Stimulated activated CD4-positive, alpha-beta T cell treated with anti-CD3 and anti-CD28 coated beads, Interleukin-4, amount 100 ng/mL, for 4 hours (primary cell): Measurements from ENCODE around the gene TRIM38.
"Not testable (repeated sequence)": the region's sequence is repeated elsewhere in the genome, so short reads cannot be mapped to it uniquely, and the experiment has no call there.

ENCODE experiments used
- DNase-seq, 2 experiments: peaks; one replicate each; pipeline ENCODE4 v3.0.0-alpha.2; 2020

Gene TRIM38, protein sequence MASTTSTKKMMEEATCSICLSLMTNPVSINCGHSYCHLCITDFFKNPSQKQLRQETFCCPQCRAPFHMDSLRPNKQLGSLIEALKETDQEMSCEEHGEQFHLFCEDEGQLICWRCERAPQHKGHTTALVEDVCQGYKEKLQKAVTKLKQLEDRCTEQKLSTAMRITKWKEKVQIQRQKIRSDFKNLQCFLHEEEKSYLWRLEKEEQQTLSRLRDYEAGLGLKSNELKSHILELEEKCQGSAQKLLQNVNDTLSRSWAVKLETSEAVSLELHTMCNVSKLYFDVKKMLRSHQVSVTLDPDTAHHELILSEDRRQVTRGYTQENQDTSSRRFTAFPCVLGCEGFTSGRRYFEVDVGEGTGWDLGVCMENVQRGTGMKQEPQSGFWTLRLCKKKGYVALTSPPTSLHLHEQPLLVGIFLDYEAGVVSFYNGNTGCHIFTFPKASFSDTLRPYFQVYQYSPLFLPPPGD

DNA sequence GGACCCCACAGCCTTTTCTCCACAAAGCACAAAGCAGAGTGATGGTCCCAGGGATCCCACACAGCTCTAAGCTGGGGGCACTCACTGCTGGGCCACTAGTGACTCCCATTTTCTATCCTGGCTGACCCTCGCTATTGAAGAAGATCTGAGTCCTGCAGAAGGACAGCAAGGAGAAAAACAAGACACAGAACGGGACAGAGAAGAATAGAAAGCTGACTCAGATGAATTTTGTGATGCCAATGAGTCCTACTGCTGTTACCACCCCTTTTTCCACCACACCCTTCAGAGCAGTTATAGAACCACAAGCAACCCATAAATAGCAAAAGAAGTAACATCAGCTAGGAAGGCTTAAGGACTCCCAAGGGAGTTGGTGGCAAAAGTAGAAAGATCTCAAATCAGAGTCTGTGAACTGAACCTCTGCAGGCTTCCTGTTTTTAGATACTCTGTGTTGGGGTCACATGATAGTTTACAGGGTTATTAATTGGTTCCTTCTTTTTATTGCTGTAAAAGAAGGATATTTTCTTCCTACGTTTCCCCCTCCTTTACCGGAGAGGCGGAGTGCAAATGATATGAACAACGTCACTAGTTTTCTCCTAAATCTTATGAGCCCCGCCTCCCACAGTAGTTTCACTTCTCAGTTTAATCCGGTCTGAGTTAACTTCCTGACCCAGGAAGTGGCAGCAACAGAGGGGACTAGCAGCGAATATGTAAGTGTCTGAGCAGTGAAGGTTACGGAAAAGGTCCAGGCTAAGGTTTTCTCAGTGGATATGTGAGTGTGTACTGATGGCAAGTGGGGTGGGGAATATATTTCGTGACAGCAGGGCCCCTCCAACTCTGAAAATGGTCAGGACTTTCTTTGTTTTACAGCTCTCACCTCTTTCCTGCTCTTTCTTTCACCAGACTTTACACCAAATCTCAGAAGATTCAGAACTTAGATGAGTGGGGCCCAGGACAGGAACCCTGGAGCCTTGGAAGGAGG lies at the start of gene TRIM38:
Gene TRIM38, plus strand, starts transcription at position 654 of the 979 bp plus-strand sequence. CDS start 3,721 bp downstream, outside the sequence.
- peak; percentile 30 to 80 for DNase-seq

DNA sequence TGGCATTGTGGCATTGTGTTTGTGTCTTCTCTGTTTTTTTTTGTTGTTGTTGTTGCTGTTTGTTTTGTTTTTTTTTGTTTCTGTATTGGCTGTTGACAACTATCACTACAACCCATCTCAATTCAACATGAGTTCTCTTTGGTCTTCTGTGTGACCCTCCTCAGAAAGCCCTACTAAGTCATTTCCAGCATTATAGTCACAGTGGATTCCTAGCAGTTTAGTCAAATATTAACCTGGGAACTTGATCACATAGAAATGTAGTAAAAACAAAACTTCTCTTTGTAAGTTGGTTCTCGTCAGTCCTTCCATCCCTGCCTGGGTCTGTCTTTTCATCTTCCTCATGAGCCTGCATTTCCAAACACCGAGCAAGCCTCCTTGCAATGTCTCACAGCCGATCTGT lies 48.9 kb upstream of the TRIM38 start:
- DNase-seq: no peak

DNA sequence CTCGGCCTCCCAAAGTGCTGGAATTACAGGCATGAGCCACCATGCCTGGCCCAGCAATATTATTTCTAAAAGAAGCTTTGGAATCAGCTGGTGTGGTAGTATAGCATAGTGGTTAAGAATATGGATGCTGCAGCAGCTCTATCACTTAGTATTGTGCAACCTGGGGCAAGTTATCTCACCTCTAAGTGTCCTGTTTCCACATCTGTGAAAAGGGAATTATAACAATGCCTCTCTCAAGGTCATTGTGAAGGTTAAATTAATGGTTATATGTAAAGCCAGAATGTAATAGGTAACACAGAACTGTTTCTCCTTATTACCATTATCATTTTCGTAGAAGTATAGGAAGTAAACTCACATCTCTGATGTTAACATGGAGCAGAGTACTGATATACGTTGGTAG lies 46.3 kb upstream of the TRIM38 start:
- no peak for DNase-seq

DNA sequence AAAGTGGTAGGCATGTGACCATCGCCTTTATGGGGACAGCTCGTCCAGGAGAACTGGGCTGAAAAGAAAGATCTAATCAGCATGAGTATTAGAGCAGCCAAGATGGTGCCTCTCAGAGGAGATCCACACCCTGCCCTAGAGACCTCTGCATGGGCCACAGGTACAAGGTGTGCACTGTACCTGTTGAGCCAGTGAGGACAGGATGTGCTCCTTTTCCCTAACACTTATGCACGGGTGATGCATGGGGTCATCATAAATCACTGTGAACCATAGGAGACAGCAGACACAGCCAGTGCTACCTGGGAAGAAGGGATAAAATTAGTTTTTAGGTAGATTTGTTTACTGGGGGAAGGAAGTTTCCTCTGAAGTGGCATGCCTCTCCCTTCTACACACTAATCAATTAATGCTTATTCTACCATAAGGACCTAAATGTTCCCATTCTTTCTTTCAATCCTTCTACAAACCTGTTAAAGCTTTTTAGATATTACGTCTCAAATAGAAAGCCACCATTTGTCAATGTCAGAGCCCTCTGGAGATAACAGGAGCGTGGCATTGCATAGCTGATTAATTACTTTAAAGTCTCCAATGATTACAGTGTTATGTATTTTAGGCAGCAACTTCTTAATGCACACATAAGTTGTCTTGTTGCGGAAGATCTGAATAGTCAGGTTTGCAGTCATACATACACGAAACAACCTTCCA lies 45.7 kb upstream of the TRIM38 start:
- DNase-seq: no peak

DNA sequence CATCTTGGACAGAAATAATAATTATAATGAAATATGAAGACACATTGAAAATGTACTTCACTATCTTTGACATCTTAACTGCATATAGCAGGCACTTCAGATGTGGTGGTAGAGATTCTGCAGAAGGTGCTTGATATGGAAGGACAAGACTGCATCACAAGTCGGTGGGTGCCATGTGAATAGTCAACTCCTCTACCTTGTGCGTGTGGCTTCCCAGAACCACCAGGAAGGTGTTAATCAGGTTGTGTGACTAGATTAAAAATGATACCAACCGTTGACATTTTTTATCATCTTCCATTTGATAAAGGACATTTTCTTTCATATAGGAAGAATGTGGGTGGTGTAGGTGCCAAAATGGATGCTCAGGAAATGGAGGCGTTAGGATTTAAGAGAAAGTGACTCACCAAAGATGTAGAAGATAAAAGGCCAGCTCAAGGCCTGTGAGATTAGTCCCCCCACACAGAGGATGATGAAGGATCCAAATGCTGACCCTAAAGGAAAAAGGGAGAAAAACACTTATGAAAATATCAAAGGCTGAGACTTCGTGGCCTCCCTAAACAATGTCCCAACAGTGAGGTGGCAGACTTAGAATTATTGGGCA lies 44.4 kb upstream of the TRIM38 start:
- peak; percentile 6 to 8 for DNase-seq

DNA sequence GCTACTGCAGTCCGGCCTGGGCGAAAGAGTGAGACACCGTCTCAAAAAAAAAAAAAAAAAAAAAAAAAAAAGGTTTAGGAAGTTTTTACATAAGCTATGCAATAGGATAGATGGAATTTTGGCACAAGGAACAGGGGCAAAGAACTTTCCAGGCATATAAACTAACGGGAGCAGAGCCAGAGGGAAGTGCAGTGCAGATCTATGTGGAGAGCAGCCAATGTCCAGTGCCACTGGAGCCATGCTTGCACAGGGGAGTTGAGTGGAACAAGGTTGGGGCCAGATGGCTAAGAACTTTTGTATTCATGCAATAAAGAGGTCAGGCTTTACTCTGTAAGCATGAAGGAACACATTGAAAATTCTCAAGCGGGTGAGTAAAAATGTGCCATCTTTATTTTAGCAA lies 42.9 kb upstream of the TRIM38 start:
- no peak for DNase-seq

DNA sequence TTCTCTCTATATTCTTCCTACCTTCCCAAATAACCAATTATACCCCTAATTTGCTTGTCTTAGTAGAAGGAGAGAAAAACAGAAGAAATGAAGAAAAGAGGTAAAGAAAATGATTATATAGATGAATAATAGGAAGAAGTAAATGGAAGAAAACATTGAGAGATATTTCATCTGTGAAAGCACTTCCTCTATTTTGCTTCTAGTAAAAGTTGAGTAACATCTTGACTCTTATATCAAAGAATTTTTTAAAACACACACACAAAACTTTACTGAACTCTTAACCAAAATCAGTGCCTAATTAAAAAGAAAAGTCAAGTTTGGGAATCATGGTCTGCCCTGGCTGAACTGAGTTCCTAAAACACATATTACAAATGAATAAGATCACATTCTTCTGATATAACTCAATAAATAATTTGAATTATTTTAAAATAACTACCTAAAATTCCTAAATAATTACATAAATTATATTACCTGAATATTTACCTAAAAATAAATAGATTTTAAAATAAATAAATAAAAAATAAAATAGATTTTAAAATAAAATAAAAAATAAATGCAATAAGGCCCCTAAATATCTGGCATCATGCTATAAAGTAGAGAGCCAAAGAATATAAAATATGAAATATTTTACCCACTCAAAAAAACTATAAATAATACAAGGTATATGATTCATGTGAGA lies 40.9 kb upstream of the TRIM38 start:
- DNase-seq: no peak

DNA sequence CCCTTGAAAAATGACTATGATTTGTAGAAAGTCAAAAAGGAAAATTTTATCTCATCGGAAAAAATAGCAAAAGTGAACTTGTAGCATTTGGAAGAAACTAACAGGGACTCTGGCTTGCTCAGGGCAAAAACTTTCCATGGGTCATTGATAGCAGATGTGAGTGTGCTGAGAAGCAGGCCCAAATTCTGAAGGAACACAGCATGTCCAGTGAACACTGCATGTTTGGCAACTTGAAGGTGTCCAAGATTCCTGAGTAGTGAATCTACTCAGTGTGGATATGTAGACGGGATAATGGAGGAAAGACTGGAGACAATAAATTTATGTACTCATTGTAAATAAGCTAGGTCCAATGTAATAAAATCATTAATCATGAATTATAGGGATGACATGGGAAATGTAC lies 40.3 kb upstream of the TRIM38 start:
- no peak for DNase-seq

DNA sequence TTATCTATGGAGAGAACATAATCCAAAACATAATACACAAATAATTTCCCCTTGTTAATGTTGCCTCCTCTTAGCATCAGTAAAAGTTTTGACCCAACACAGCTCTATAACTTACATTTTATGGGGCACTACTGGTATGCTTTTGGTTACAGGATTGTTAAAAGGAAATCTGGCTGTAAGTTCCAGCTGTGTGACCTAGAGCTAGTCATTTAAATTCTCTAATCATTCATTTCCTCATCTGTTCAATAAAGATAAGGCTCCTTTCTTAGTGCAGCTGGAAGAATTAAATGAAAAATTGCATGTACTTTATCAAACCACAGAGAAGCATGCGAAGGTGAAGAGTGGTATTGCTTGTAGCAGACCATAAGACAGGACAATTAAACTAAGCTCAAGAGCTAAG lies 36.7 kb upstream of the TRIM38 start:
- no peak for DNase-seq

DNA sequence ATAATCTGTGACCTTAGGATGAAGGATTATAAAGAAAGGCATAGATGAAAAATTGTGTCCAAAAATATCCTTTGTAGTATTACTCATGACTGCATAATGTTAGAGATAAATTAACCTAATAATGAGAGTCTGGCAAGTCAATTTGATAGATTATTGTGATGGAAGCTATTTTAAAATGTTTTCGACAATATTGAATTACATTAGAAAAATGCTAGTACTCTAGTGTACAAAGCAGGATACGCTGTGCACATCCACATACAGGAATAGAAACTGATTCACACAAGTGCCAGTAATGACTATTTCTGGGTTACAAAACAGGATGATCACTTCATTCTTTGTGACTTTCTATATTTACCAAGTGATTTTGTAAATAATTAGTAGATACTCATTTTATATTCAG lies 35.4 kb upstream of the TRIM38 start:
- no peak for DNase-seq

DNA sequence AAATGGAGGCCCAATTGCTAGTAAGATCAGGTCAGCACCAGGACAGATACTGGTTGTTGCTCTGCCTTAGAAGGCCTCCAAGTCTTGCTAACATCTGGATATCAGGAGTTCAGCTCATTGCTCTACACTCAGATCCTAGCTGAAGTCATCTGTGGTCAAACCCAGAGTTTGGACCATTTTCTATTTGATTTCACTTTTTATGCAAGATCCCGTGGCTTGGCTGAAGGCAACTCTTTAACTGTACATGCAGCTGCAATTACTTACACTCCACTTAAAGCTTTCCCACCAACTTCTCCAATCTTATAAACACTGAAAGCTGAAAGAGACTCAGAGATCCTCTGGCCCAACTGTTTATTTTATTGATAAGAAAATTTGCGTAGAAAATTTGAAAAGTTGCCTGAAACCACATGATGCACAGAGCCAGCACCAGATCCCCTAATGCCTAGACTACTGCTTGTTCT lies 34.8 kb upstream of the TRIM38 start:
- no peak for DNase-seq

DNA sequence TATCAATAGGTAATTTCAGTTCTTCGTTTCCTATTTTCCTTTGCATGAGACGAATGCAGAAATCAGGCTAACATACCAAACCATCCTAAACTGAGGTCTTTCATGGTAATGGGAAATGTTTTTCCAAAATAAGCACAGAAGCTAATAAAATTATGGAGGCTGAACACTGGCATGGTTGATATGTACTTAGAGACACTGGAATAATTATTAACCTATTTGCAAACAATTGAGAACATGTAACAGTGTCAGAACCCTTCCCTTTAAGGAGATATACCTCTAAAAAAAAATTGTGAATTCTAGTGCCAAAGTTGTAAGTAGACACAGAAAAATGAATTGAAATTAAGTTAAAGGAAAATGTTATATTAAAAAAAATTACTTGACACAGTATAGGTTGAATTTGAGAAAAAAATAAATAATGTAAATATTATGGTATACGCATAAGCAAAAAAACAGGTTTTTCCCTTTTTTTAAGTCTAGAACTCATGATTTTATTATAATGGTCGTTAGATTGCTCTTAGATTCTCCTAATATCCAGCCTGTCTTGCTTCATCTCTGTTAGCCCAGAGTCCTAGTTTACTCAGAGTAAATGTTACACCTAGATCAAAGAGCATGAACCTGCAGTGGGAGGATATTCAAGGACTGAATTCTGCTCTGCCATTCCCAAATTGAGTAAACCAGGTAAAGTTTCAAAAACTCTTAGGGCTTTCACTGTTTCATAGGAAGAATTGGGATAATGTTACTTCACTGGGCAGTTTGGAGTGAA lies 33.9 kb upstream of the TRIM38 start:
- DNase-seq: no peak

DNA sequence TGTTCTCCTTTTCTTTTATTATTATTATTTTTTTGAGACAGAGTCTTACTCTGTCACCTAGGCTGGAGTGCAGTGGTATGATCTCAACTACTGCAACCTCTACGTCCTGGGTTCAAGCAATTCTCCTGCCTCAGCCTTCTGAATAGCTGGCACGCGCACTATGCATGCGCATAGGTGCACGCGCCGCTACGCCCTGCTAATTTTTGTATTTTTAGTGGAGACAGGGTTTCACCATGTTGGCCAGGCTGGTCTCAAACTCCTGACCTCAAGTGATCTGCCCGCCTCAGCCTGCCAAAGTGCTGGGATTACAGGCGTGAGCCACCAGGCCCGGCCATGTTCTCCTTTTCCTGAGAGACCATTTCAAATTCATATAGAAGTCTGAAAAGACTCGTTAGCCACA lies 32.8 kb upstream of the TRIM38 start:
- DNase-seq: not testable (repeated sequence)

DNA sequence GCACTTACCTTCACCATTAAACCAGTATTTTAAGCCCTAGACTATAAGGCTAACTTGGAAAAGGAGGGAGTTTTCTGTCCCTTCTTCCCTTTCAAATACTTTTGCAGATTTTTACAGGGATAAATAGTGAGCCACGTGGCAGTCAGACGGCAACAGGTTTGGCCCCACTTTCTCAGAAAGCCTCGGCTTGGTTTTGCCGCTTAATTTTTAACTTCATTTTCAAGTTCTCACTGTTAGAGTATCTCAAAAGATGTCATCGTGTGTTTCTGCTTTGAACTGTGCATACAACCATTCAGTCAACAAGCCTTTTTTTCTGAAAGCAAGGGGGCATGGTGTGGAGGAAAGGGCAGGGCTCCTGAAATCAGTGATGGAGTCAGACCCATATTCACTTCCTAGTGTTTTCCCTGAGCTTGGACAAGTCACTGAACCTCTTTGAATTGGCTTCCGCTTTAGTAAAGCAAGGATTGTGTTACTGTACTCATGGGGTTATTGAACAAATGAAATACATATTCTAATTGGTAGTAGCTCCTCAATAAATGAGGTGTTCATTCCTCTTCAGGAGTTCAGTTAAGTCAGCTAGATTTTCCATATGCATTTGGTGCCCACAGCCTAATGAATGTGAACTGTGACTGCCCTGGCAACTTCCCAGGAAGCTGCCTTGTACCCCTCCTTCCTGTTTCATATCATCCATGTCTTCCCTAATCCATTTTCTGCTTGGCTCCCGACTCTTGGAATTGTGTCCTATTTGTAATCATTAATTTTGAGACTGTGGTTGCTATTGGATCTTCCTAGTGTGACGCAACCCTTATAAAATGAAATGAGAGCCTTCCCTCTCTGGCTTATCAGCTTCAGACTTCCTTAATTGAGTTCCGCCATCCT lies 31.8 kb upstream of the TRIM38 start, which contains the start of gene SLC17A2:
Gene SLC17A2, minus strand, starts transcription at position 160 of the 879 bp plus-strand sequence. CDS start 4,895 bp downstream, outside the sequence.
- no peak for DNase-seq

DNA sequence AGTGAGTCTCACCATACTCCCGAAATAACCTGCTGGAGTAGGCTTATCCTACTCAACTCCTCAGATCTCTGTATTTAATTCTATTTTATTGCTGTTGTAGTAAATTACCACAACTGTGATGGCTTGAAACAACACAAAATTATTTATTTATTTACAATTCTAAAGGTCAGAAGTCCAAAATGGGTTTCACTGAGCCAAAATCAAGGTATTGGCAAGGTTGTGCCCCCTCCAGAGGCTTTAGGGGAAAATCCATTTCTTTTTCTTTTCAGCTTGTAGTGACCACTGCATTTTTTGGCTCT lies 31.2 kb upstream of the TRIM38 start:
- no peak for DNase-seq

DNA sequence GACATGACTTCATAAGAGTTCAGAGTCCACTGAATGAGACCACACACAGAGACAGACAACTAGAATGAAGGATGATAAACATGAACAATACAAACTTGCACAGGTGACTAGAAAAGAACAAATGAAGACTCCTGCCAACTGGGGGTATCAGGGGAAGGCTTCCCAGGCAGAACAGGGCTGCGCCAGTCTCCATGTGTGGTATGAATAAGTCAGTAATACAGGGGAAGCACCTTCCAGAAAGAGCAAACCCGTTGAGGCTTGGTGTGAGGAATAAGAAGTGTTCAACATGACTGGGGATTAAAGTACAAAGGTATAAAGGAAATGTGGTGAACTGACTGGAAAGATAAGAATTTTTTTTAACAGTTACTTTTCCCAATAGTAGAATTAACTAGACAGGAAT lies 28.4 kb upstream of the TRIM38 start:
- no peak for DNase-seq

DNA sequence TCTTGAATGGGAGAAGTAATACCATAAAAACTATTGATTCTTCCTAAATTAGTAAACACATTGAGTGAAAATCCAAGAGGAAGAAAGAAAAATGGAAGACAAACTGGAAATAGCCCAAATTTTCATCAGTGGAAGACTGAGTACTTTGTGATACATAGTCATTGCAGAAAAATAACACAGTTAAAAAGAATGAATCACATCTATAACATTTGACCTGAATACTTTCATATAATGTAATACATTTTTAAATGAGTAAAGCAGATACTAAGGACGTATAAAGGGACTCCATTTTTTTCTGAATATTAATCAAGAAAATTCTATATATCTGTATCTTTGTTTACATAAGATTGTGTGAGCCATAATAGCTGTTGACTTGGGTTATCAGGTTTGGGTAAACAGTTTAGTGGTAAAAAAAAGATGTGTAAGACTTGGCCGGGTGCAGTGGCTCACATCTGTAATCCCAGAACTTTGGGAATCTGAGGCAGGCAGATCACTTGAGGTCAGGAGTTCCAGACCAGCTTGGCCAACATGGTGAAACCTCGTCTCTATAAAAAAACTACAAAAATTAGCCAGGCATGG lies 27.8 kb upstream of the TRIM38 start:
- DNase-seq: no peak

DNA sequence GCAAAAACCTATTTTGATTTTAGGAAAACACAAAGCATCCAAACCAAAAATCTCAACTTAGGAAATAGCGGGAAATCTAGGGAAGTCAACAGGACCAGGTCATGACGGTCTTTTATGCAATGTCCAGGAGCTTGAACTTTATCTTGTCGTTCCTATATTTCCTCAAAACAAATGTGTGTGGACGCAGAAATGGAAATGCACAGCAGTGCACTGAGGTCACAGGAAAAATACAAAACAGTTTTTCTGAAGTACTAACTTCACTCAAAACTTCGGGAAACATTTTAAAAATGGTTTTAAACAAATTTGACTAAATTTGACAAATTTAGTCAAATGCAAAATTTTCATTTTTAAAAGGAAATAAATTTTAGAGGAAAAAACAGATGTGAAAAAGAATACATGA lies 26.6 kb upstream of the TRIM38 start:
- no peak for DNase-seq

DNA sequence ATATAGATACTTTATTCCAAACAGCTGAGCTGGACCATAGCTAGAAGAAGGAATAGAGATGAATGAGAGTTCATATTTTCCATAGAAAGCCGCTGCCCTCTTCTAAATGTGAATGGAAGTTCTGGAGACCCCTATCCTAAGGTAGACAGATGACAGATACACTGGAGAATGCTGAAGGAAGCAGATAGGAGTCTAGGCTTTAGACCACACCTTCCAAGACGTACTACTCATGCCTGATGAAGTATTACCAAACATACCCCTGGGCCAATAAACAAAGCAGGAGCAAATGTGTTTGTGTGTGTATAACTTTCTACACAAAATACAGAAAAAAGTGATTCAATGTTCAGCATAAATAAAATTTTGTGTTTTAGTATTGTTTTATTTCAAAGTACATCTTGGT lies 23.0 kb upstream of the TRIM38 start:
- DNase-seq: no peak
